Neural cell (in vitro differentiated cells): Measurements from ENCODE around the gene RPS6KA3. TPM values are rescaled to one million over a fixed set of nuclear protein-coding genes. Genes with fewer than 3 reads are reported as not detected.

Experiments
- H2AFZ ChIP-seq: fragments of 200-600, 300-800 bp; sonication (generic), shearing (Covaris generic); 2 replicates; pipeline ENCODE4 v1.6.0; 2014; ENCODE audit warnings: low read depth, mild to moderate bottlenecking, antibody characterized with exemption, low read length, moderate library complexity
- H3F3A ChIP-seq: fragments of 200-600 bp; shearing (Covaris generic); 2 replicates; pipeline ENCODE4 v1.6.1; 2016; ENCODE audit warnings: mild to moderate bottlenecking, moderate library complexity, mixed read lengths, antibody characterized with exemption, low read length; ENCODE audit not compliant: insufficient read depth, poor library complexity, severe bottlenecking
- H3K27ac ChIP-seq: fragments of 200-600, 300-800 bp; sonication (generic), shearing (Covaris generic); 2 replicates; pipeline ENCODE4 v1.5.1; 2014; ENCODE audit warnings: mild to moderate bottlenecking, low read length, moderate library complexity
- H3K27me3 ChIP-seq: fragments of 300-800, 200-600 bp; sonication (generic), shearing (Covaris generic); 2 replicates; pipeline ENCODE4 v1.6.0; 2014; ENCODE audit warnings: mild to moderate bottlenecking, low read depth, low read length, moderate library complexity; ENCODE audit not compliant: insufficient read depth
- H3K36me3 ChIP-seq: fragments of 300-800, 200-600 bp; sonication (generic), shearing (Covaris generic); 2 replicates; pipeline ENCODE4 v1.5.1; 2014; ENCODE audit warnings: mild to moderate bottlenecking, antibody characterized with exemption, low read length, moderate library complexity; ENCODE audit not compliant: insufficient read depth
- H3K4me2 ChIP-seq: fragments of 300-800, 200-600 bp; sonication (generic), shearing (Covaris generic); 2 replicates; pipeline ENCODE4 v1.6.0; 2014; ENCODE audit warnings: mild to moderate bottlenecking, low read length
- H3K4me3 ChIP-seq: fragments of 300-800, 200-600 bp; sonication (generic), shearing (Covaris generic); 2 replicates; pipeline ENCODE4 v1.5.1; 2014; ENCODE audit warnings: mild to moderate bottlenecking, low read length, moderate library complexity
- H3K79me2 ChIP-seq: fragments of 200-600 bp; shearing (Covaris generic); replicated peaks from 2 replicates; pipeline ENCODE4 v1.6.0; 2014; ENCODE audit warnings: mild to moderate bottlenecking, low read length, moderate library complexity; ENCODE audit not compliant: insufficient read depth
- H3K9ac ChIP-seq: fragments of 300-800, 200-600 bp; sonication (generic), shearing (Covaris generic); 2 replicates; pipeline ENCODE4 v1.6.1; 2016; ENCODE audit warnings: mild to moderate bottlenecking, low read length, mixed read lengths
- H3K9me2 ChIP-seq: fragments of 200-600 bp; shearing (Covaris generic); 2 replicates; pipeline ENCODE4 v1.6.1; 2016; ENCODE audit warnings: mild to moderate bottlenecking, low read length, mixed read lengths; ENCODE audit not compliant: insufficient read depth
- H3K9me3 ChIP-seq: fragments of 200-600, 300-800 bp; sonication (generic), shearing (Covaris generic); 2 replicates; pipeline ENCODE4 v1.6.1; 2016; ENCODE audit warnings: mild to moderate bottlenecking, mixed run types, low read length, moderate library complexity, mixed read lengths
- H4K20me1 ChIP-seq: fragments of 200-600 bp; shearing (Covaris generic); 2 replicates; pipeline ENCODE4 v1.6.1; 2016; ENCODE audit warnings: mild to moderate bottlenecking, mixed run types; ENCODE audit not compliant: insufficient read depth
- EP300 ChIP-seq: fragments of 450-650 bp; conservative IDR thresholded peaks from 2 replicates; pipeline ENCODE4 v1.6.1; 2014; ENCODE audit warnings: antibody characterized with exemption, mild to moderate bottlenecking, moderate library complexity; ENCODE audit not compliant: poor library complexity, severe bottlenecking
- EZH2 ChIP-seq: fragments of 200-600, 300-800 bp; shearing (Covaris generic), sonication (generic); IDR thresholded peaks from 2 replicates; pipeline ENCODE4 v1.6.1; 2014; ENCODE audit warnings: antibody characterized with exemption, low read length, borderline replicate concordance, mild to moderate bottlenecking; ENCODE audit not compliant: insufficient read depth, poor library complexity, severe bottlenecking
- MXI1 ChIP-seq: fragments of 450-650 bp; conservative IDR thresholded peaks from 2 replicates; pipeline ENCODE4 v1.6.1; 2014; ENCODE audit warnings: antibody characterized with exemption, mild to moderate bottlenecking; ENCODE audit not compliant: poor library complexity, severe bottlenecking
- POLR2AphosphoS5 ChIP-seq: IDR thresholded peaks from 2 replicates; pipeline ENCODE4 v1.6.1; 2012
- RAD21 ChIP-seq: fragments of 450-650 bp; conservative IDR thresholded peaks from 2 replicates; pipeline ENCODE4 v1.6.1; 2014; ENCODE audit warnings: antibody characterized with exemption, mild to moderate bottlenecking, moderate library complexity
- REST ChIP-seq: IDR thresholded peaks from 2 replicates; pipeline ENCODE4 v1.6.1; 2012; ENCODE audit warnings: borderline replicate concordance
- SMC3 ChIP-seq: fragments of 450-650 bp; conservative IDR thresholded peaks from 2 replicates; pipeline ENCODE4 v1.6.1; 2014; ENCODE audit warnings: antibody characterized with exemption, mild to moderate bottlenecking, moderate library complexity; ENCODE audit not compliant: poor library complexity
- TAF1 ChIP-seq: IDR thresholded peaks from 2 replicates; pipeline ENCODE4 v1.6.1; 2012; ENCODE audit warnings: low read depth
- polyA plus RNA-seq: library from polyadenylated mRNA; depleted of rRNA; stranded (reverse); fragments of >200 nt; gene quantifications from 2 replicates; pipeline ENCODE4 v1.2.3, GENCODE V29; 2014
- TF ChIP-seq, protein P1 (sequence below): fragments of 450-650 bp; IDR thresholded peaks from 2 replicates; pipeline ENCODE4 v1.5.1; 2014; ENCODE audit warnings: antibody characterized with exemption, mild to moderate bottlenecking, moderate library complexity; ENCODE audit not compliant: poor library complexity, severe bottlenecking

RPS6KA3 gene
- polyA plus RNA-seq, 1 donor from 2014 or later = 16.5 TPM

GRCh38 chrX:20189171-20189570 lies 77.5 kb downstream of the RPS6KA3 start:
- no peak overlapping the region for H3K4me3 ChIP-seq
- H3K4me2 ChIP-seq = no peak overlapping the region
- H2AFZ ChIP-seq = no peak overlapping the region
- no peak for TF ChIP-seq MXI1
- TF ChIP-seq EP300 = no peak
- TF ChIP-seq RAD21 = no peak
- TF ChIP-seq SMC3 = no peak
- TF ChIP-seq POLR2AphosphoS5 = no peak
- TF ChIP-seq, protein P1, sequence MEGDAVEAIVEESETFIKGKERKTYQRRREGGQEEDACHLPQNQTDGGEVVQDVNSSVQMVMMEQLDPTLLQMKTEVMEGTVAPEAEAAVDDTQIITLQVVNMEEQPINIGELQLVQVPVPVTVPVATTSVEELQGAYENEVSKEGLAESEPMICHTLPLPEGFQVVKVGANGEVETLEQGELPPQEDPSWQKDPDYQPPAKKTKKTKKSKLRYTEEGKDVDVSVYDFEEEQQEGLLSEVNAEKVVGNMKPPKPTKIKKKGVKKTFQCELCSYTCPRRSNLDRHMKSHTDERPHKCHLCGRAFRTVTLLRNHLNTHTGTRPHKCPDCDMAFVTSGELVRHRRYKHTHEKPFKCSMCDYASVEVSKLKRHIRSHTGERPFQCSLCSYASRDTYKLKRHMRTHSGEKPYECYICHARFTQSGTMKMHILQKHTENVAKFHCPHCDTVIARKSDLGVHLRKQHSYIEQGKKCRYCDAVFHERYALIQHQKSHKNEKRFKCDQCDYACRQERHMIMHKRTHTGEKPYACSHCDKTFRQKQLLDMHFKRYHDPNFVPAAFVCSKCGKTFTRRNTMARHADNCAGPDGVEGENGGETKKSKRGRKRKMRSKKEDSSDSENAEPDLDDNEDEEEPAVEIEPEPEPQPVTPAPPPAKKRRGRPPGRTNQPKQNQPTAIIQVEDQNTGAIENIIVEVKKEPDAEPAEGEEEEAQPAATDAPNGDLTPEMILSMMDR = no peak
- TF ChIP-seq TAF1 = no peak
- TF ChIP-seq EZH2 = no peak
- no peak for TF ChIP-seq REST
- no peaks in the 10 kb centered on the region for H3K79me2 ChIP-seq
- H3K27ac ChIP-seq = no peak overlapping the region
- H3K27me3 ChIP-seq = no peaks in the 10 kb centered on the region
- no peak overlapping the region for H3K9ac ChIP-seq
- H3K9me2 ChIP-seq = no peaks in the 10 kb centered on the region
- no peaks in the 10 kb centered on the region for H4K20me1 ChIP-seq
- H3F3A ChIP-seq = no peaks in the 10 kb centered on the region
- no peaks in the 10 kb centered on the region for H3K36me3 ChIP-seq
- no peaks in the 10 kb centered on the region for H3K9me3 ChIP-seq

DNA sequence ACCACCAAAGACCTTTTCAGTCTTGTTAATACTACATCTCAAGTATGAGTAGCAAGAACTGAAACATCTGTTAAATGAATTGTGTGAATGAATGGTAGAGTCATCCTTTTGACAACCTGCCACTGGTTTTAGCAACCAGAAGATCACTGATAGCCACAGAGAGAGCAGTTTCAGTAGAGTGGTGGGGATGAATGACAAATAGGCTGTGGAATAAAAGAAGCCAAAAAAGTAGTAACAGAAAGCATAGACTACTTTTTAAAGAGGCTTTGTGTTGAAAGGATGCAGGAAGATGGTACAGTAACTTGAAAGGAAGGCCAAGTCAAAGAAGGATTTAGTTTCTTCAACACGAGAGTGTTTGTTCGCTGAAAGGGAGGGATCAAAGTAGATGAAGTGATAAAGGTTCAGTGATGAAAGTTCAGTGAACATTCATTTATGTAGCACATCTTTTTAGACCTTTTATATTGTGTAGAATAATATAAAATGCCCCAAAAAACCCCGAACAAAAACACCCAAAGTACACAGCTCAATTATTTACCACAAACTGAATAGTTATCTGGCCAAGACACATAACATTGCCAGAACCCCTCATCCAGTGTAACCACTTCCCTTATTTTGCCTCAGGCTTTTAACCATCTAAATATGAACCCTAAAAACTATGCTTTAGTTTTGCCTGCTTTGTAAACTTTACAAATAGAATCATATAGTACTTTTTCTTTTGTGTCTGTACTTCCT lies 84.9 kb downstream of the RPS6KA3 start:
- no peak overlapping the region for H3K27ac ChIP-seq
- TF ChIP-seq RAD21 (no peak), MXI1 (no peak), EZH2 (no peak), REST (no peak), TAF1 (no peak), SMC3 (no peak), EP300 (no peak), POLR2AphosphoS5 (no peak)
- TF ChIP-seq, protein P1 = no peak

More for the DNA sequence above, 84.9 kb downstream of the RPS6KA3 start:
- Histone ChIP-seq H3K36me3 (no peaks in the 10 kb centered on the region), H3F3A (no peaks in the 10 kb centered on the region), H4K20me1 (no peaks in the 10 kb centered on the region), H3K4me3 (no peak overlapping the region), H3K79me2 (no peaks in the 10 kb centered on the region), H3K27me3 (no peaks in the 10 kb centered on the region), H3K9me2 (no peaks in the 10 kb centered on the region), H2AFZ (no peak overlapping the region), H3K9ac (no peak overlapping the region), H3K9me3 (no peaks in the 10 kb centered on the region), H3K4me2 (no peak overlapping the region)
